Endothelial cell of umbilical vein (primary cell): ENCODE data around the gene STAT2. TPM values are rescaled to one million over a fixed set of nuclear protein-coding genes. Genes with fewer than 3 reads are reported as not detected.

Experiments used
- BruUV-seq: library from RNA; stranded (reverse); fragments of 400-500 nt; replicated peaks from 2 replicates; lab custom pipeline; 2021; lab: Mats Ljungman, UMichigan
- CTCF ChIA-PET: fragments of 300-600, 350-600 bp; sonication (Branson Sonifier 250); formaldehyde crosslinking; loops from one replicate; lab custom pipeline; 2021; ENCODE audit warnings: antibody characterized with exemption, inconsistent platforms; lab: Charles Lee
- POLR2A ChIA-PET: fragments of 300-600, 350-600 bp; sonication (Branson Sonifier 250); formaldehyde crosslinking; loops from one replicate; lab custom pipeline; 2021; ENCODE audit warnings: antibody characterized with exemption, inconsistent platforms; lab: Charles Lee
- DNase-seq: peaks from one replicate; pipeline ENCODE4 v3.0.0-alpha.2; 2011; ENCODE audit warnings: low read depth, low spot score
- FAIRE-seq: peaks from 2 replicates; lab custom pipeline; 2011; peaks lifted over from hg19 to GRCh38; lab: Jason Lieb, UNC
- H2AFZ ChIP-seq: 2 replicates; pipeline ENCODE4 v1.6.0; 2012; ENCODE audit warnings: low read depth, low read length, control low read depth, inconsistent platforms
- H3K27ac ChIP-seq: 2 replicates; pipeline ENCODE4 v1.5.1; 2011; ENCODE audit warnings: low read depth, mild to moderate bottlenecking, control low read depth, low read length, moderate library complexity; ENCODE audit not compliant: insufficient read depth
- H3K27me3 ChIP-seq, 2 experiments: 2 replicates each; pipeline versions ENCODE4 v1.6.0 to v1.6.1; 2011; ENCODE audit warnings: low read length in 2 of 2, mixed read lengths in 1 of 2; ENCODE audit not compliant: control insufficient read depth in 2 of 2, insufficient read depth in 2 of 2
- H3K36me3 ChIP-seq, 2 experiments: 2 replicates in 1 of 2; 3 replicates in 1 of 2; pipeline ENCODE4 v1.5.1; 2011; ENCODE audit warnings: low read length in 2 of 2, mild to moderate bottlenecking in 1 of 2, moderate library complexity in 1 of 2; ENCODE audit not compliant: control insufficient read depth in 2 of 2, insufficient read depth in 2 of 2; ENCODE audit errors: extremely low read depth in 1 of 2
- H3K4me1 ChIP-seq: 3 replicates; pipeline ENCODE4 v1.5.1; 2011; ENCODE audit warnings: mild to moderate bottlenecking, low read length; ENCODE audit not compliant: control insufficient read depth, insufficient read depth; ENCODE audit errors: extremely low read depth
- H3K4me2 ChIP-seq: 2 replicates; pipeline ENCODE4 v1.6.1; 2011; ENCODE audit warnings: low read length, control low read depth, mixed read lengths; ENCODE audit not compliant: insufficient read depth
- H3K4me3 ChIP-seq, 3 experiments: fragments of 200-600 bp in 1 of 3; sonication (generic), shearing (Covaris generic) in 1 of 3; replicated peaks in 1 of 3; 2 replicates each; pipeline ENCODE4 v1.5.1; 2011 to 2016; ENCODE audit warnings: control low read depth in 3 of 3, low read length in 3 of 3, mild to moderate bottlenecking in 2 of 3, inconsistent platforms in 1 of 3, low read depth in 1 of 3, moderate library complexity in 1 of 3; ENCODE audit not compliant: insufficient read depth in 1 of 3
- H3K79me2 ChIP-seq: 2 replicates; pipeline ENCODE4 v1.6.0; 2012; ENCODE audit warnings: low read length, inconsistent platforms; ENCODE audit not compliant: control insufficient read depth, insufficient read depth
- H3K9ac ChIP-seq: replicated peaks from 2 replicates; pipeline ENCODE3; 2011; ENCODE audit warnings: low read length, control low read depth; ENCODE audit not compliant: insufficient read depth; ENCODE audit errors: extremely low read depth
- H3K9me1 ChIP-seq: replicated peaks from 3 replicates; pipeline ENCODE4 v1.6.0; 2011; ENCODE audit warnings: mild to moderate bottlenecking, low read length; ENCODE audit not compliant: control insufficient read depth, insufficient read depth; ENCODE audit errors: extremely low read depth
- H3K9me3 ChIP-seq: replicated peaks from 2 replicates; pipeline ENCODE4 v1.5.1; 2012; ENCODE audit warnings: low read length, inconsistent platforms; ENCODE audit not compliant: control insufficient read depth, insufficient read depth
- H4K20me1 ChIP-seq: replicated peaks from 2 replicates; pipeline ENCODE3; 2011; ENCODE audit warnings: mild to moderate bottlenecking, low read length; ENCODE audit not compliant: control insufficient read depth, insufficient read depth; ENCODE audit errors: extremely low read depth
- CTCF ChIP-seq, 2 donors: IDR thresholded peaks; 1 replicate in 1 of 2; 2 replicates in 1 of 2; pipeline ENCODE4 v1.5.1; 2011; ENCODE audit warnings: low read length in 2 of 2, mild to moderate bottlenecking in 2 of 2, moderate library complexity in 2 of 2, control low read depth in 1 of 2, inconsistent platforms in 1 of 2, low read depth in 1 of 2; ENCODE audit not compliant: insufficient read depth in 1 of 2; ENCODE audit errors: extremely low read depth in 1 of 2
- EZH2 ChIP-seq: IDR thresholded peaks from 2 replicates; pipeline ENCODE4 v1.6.1; 2012; ENCODE audit warnings: borderline replicate concordance, low read depth, mild to moderate bottlenecking, moderate library complexity, low read length, inconsistent platforms; ENCODE audit not compliant: severe bottlenecking
- FOS ChIP-seq: IDR thresholded peaks from 2 replicates; pipeline ENCODE4 v1.6.1; 2011; ENCODE audit warnings: mild to moderate bottlenecking, low read length, moderate library complexity, borderline replicate concordance; ENCODE audit not compliant: insufficient read depth
- MYC ChIP-seq: IDR thresholded peaks from one replicate; pipeline ENCODE4 v1.6.1; 2011; ENCODE audit warnings: mild to moderate bottlenecking, low read depth, low read length
- dilution Hi-C: fragments of 300-500 bp; cut with MboI; formaldehyde crosslinking; loops from one replicate; pipeline ENCODE4 v1.15.0; 2019; ENCODE audit warnings: low sequenced_read_pairs; ENCODE audit not compliant: extremely low pct_ligation_motif_present
- intact Hi-C: fragments of 100-400 bp; cut with micrococcal nuclease; formaldehyde crosslinking; loops from one replicate; pipeline ENCODE4 v1.10.0; 2022
- polyA plus RNA-seq, 4 experiments: library from polyadenylated mRNA; depleted of rRNA in 3 of 4; stranded (reverse) in 3 of 4; unstranded in 1 of 4; fragments of >200 nt; gene quantifications; 2 replicates each; pipeline versions ENCODE4 v1.2.1 to v1.2.3, GENCODE V29; 2011 to 2012; ENCODE audit warnings: missing spikeins in 1 of 4
- total RNA-seq: library from RNA; stranded (reverse); gene quantifications from 2 replicates; pipeline ENCODE4 v1.2.3, GENCODE V29; 2021

STAT2 gene
- total and polyA plus RNA-seq, 2 donors (not counting 3 experiments of a cell fraction or from before 2014, with no cell fraction given): 62.8 to 66.5 TPM

DNA sequence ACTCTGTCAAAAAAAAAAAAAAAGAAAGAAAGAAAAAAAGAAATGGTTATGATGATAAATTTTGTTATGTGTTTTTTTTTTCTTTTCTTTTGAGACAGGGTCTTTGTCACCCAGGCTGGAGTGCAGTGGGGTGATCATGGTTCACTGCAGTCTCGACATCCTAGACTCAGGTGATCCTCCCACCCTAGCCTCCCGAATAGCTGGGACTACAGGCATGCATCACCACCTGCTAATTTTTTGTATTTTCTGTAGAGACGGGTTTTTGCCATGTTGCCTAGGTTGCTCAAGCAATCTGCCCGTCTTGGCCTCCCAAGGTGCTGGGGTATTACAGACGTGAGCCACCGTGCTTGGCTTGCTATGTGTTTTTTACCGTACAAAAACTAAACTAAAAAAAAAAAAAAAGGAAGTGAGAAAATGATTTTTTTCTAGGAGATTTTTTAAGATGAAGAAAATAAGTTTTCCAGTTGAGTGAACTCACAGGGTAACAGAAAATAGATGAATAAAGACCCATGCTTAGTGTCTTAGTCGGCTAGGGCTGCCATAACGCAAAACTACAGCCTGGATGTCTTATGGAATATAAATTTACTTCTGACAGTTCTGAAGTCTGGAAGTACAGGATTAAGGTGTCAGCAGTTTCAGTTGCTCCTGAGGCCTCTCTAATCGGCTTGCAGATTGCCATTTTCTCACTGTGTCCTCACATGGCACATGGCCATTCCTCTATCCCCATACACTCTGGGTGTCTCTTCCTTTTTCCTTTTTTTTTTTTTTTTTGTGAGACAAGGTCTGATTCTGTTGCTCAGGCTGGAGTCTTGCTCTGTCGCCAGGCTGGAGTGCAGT, 15.9 kb upstream of the STAT2 start:
- dilution Hi-C loops (no loop called here), intact Hi-C loops (no loop called here)
- no peak overlapping the region for H2AFZ ChIP-seq
- DNase-seq (no peak), FAIRE-seq (no peak)
- no peaks in the 10 kb centered on the region for H3K36me3 ChIP-seq
- no peak overlapping the region for H3K4me3 ChIP-seq
- no peaks in the 10 kb centered on the region for H3K9me1 ChIP-seq
- no peaks in the 10 kb centered on the region for H3K79me2 ChIP-seq
- H3K9ac ChIP-seq: no peak overlapping the region
- TF ChIP-seq FOS (no peak), CTCF (IDR thresholded peaks at IDR 0.05; ENCODE audit: extremely low read depth in 1 of 2, insufficient read depth in 1 of 2, low read depth in 1 of 2, low read length in 2 of 2) (no peak), EZH2 (no peak), MYC (no peak)
- CTCF ChIA-PET: interaction anchor here (0.7 to 3.7 kb wide), 7 partner anchors 10 to 88 kb away, joined by 3 to 15 read pairs (median 6); partner anchors contain the start of gene STAT2
- H3K9me3 ChIP-seq: no peaks in the 10 kb centered on the region
- no peak overlapping the region for H3K27ac ChIP-seq
- no peaks in the 10 kb centered on the region for H3K27me3 ChIP-seq
- H3K4me1 ChIP-seq: peaks cover 13% of the 10 kb centered on the region
- BruUV-seq: no TSS peak
- H4K20me1 ChIP-seq: no peaks in the 10 kb centered on the region
- H3K4me2 ChIP-seq: no peak overlapping the region
- POLR2A ChIA-PET: no interaction called here
